Kidney (tissue), 14 donors: ENCODE measurements around the gene CIBAR2. TPM values are rescaled to one million over a fixed set of nuclear protein-coding genes. Genes with fewer than 3 reads are reported as not detected.

Experiments
- DNase-seq, 5 donors: peaks; one replicate each; pipeline ENCODE4 v3.0.0-alpha.2; 2013 to 2020
- FAIRE-seq: peaks from 2 replicates; lab custom pipeline; 2012; peaks lifted over from hg19 to GRCh38; lab: Jason Lieb, UNC
- H3K27ac ChIP-seq, 2 donors: one replicate each; pipeline ENCODE4 v1.7.0; 2013; ENCODE audit warnings: low read depth in 2 of 2, low read length in 2 of 2, inconsistent platforms in 1 of 2
- H3K27me3 ChIP-seq: one replicate; pipeline ENCODE4 v1.7.1; 2013; ENCODE audit warnings: low read length, inconsistent platforms; ENCODE audit not compliant: control insufficient read depth, insufficient read depth
- H3K36me3 ChIP-seq, 3 donors: one replicate each; pipeline versions ENCODE4 v1.7.0 to v1.7.1; 2013; ENCODE audit warnings: low read length in 3 of 3, control low read depth in 1 of 3, inconsistent platforms in 1 of 3; ENCODE audit not compliant: insufficient read depth in 3 of 3, control insufficient read depth in 2 of 3
- H3K4me1 ChIP-seq, 3 donors: one replicate each; pipeline versions ENCODE4 v1.7.0 to v1.7.1; 2013; ENCODE audit warnings: low read length in 3 of 3, inconsistent platforms in 1 of 3, low read depth in 1 of 3; ENCODE audit not compliant: control insufficient read depth in 2 of 3, insufficient read depth in 2 of 3
- H3K4me3 ChIP-seq, 3 donors: one replicate each; pipeline versions ENCODE4 v1.7.0 to v1.8.1; 2013; ENCODE audit warnings: low read length in 3 of 3, control low read depth in 1 of 3, inconsistent platforms in 1 of 3
- H3K9ac ChIP-seq, 3 donors: one replicate each; pipeline versions ENCODE4 v1.7.0 to v1.7.1; 2013; ENCODE audit warnings: low read length in 3 of 3, control low read depth in 1 of 3, inconsistent platforms in 1 of 3
- H3K9me3 ChIP-seq, 3 donors: one replicate each; pipeline versions ENCODE4 v1.7.0 to v1.7.1; 2013; ENCODE audit warnings: low read length in 3 of 3, control low read depth in 1 of 3, inconsistent platforms in 1 of 3; ENCODE audit not compliant: control insufficient read depth in 2 of 3, insufficient read depth in 1 of 3
- intact Hi-C: fragments of 100-400 bp; cut with DNase I; formaldehyde crosslinking; loops from one replicate; pipeline ENCODE4 v1.11.1; 2022
- polyA plus RNA-seq: library from polyadenylated mRNA; stranded (reverse); fragments of 350-450 nt; fragmentation: Illumina TruSeq; extraction: RNeasy Lipid Tissue Mini Kit (QIAGEN cat#74804); gene quantifications from one replicate; pipeline ENCODE4 v1.2.3, GENCODE V29; 2014; ENCODE audit warnings: low read depth, low replicate concordance; ENCODE audit not compliant: insufficient read depth
- total RNA-seq: library from RNA; stranded (reverse); fragmentation: NEBNext Ultra II Directional; extraction: Animal tissue kit (Norgen Biotek cat#: 25700); gene quantifications from one replicate; pipeline ENCODE4 v1.2.1, GENCODE V29; 2021
- TF ChIP-seq, protein P1 (sequence below): IDR thresholded peaks from 3 replicates; pipeline ENCODE4 v1.5.1; 2012; ENCODE audit warnings: mild to moderate bottlenecking, moderate library complexity, borderline replicate concordance; ENCODE audit not compliant: insufficient read depth; ENCODE audit errors: extremely low read depth
- donor health status: control.
- donor health status: control.
- donor health status: control.
- donor health status: control.
- donor health status: control.
- donor health status: DM: yes; HTN: yes; CAD: no.
- donor health status: Normal renal cell carcinoma (clear cell type).

CIBAR2 gene
- total and polyA plus RNA-seq, 2 donors from 2014 or later, result 1.6 TPM; not detected in 1

DNA sequence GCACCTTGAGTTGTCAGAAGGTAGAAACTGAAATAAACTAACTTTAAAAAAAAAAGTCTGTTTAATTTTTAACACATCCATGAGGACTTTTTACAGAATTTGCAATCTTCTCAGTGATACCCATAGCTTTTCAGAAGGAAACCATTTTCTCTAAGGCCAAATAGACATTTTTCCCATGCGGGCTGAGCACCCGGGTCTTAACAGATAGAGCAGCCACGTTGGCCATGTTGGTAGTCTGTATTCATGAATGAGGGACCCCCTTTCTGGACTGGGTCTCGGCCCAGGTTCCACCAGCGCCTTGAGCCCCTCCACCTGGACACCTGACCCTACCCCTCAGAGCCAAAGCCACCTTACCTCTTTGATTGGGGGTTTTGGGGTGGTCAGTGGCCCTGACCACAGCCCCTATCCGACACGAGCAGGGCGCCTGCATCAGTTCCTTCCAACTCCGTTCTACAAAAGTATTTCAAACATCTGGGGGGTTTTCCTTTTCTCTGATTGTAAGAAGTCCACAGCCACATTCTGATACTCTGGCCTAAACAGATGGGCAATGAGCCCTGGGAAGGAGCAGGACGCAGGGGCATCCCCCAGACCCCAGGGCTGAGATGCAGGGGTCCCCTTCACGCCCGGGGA is 18.0 kb downstream of the CIBAR2 start:
- peaks cover 0 to 2% (median 0%) of the 10 kb centered on the region in 3 donors for H3K4me1 ChIP-seq
- no peak overlapping the region for H3K27ac ChIP-seq
- TF ChIP-seq, protein P1, sequence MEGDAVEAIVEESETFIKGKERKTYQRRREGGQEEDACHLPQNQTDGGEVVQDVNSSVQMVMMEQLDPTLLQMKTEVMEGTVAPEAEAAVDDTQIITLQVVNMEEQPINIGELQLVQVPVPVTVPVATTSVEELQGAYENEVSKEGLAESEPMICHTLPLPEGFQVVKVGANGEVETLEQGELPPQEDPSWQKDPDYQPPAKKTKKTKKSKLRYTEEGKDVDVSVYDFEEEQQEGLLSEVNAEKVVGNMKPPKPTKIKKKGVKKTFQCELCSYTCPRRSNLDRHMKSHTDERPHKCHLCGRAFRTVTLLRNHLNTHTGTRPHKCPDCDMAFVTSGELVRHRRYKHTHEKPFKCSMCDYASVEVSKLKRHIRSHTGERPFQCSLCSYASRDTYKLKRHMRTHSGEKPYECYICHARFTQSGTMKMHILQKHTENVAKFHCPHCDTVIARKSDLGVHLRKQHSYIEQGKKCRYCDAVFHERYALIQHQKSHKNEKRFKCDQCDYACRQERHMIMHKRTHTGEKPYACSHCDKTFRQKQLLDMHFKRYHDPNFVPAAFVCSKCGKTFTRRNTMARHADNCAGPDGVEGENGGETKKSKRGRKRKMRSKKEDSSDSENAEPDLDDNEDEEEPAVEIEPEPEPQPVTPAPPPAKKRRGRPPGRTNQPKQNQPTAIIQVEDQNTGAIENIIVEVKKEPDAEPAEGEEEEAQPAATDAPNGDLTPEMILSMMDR, result no peak
- FAIRE-seq, result no peak
- no peaks in the 10 kb centered on the region for H3K27me3 ChIP-seq
- DNase-seq, result no peak
- no peak overlapping the region for H3K4me3 ChIP-seq
- intact Hi-C loops, result no loop called here
- H3K9me3 ChIP-seq, result no peaks in the 10 kb centered on the region
- no peak overlapping the region for H3K9ac ChIP-seq
- H3K36me3 ChIP-seq, result no peaks in the 10 kb centered on the region

DNA sequence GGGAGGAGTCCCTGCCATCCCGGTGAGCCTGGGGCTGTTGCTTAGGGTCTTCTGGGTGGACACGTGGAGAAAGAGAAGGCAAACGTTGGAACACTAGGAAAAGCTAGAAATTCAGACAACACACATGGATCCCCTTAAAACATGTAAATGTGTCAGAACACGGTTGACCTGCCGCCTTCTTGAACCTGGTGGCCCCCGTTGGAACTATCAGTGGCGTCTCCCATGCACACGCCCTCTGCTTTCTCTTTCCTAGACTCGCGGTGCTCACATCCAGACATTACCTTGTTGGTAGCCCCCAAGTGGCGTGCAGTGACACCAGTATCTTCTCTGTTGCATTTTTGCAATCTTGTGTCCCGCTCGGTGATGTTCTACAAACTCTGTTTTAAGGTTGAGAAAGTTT is 18.6 kb downstream of the CIBAR2 start:
- no peak for FAIRE-seq
- DNase-seq, result no peak

DNA sequence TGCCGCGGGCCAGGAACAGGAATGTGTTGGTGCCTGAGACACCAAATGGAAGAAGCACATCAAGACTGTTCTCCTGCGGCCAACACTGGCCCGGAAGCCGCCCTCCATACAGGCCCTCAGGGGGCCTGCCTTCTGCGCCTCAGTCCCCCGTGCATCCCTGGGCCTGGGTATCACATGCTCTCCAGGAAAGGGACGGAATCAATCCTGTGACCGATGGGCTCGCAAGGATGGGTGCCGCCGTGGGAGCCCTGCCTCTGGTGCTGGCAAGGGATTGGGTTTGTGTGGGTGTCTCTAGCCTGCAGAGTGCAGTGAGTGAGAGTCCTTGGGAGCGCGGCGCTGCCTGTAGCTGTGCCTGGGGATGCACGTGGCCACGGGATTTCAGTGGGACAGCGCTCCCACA is 19.4 kb downstream of the CIBAR2 start:
- no peaks in the 10 kb centered on the region for H3K9me3 ChIP-seq
- intact Hi-C loops, result no loop called here
- H3K9ac ChIP-seq, result no peak overlapping the region
- TF ChIP-seq, protein P1, result no peak
- DNase-seq, result no peak
- H3K27me3 ChIP-seq, result no peaks in the 10 kb centered on the region
- H3K4me3 ChIP-seq, result no peak overlapping the region
- H3K4me1 ChIP-seq, result peaks cover 0 to 2% (median 0%) of the 10 kb centered on the region in 3 donors
- FAIRE-seq, result no peak
- no peak overlapping the region for H3K27ac ChIP-seq
- H3K36me3 ChIP-seq, result no peaks in the 10 kb centered on the region

More for the DNA sequence above, 18.6 kb downstream of the CIBAR2 start:
- Histone ChIP-seq H3K36me3 (no peaks in the 10 kb centered on the region), H3K9ac (no peak overlapping the region), H3K9me3 (no peaks in the 10 kb centered on the region), H3K27ac (no peak overlapping the region), H3K4me1 (peaks cover 0 to 2% (median 0%) of the 10 kb centered on the region in 3 donors), H3K27me3 (no peaks in the 10 kb centered on the region), H3K4me3 (no peak overlapping the region)
- intact Hi-C loops, result no loop called here
- TF ChIP-seq, protein P1, result no peak

DNA sequence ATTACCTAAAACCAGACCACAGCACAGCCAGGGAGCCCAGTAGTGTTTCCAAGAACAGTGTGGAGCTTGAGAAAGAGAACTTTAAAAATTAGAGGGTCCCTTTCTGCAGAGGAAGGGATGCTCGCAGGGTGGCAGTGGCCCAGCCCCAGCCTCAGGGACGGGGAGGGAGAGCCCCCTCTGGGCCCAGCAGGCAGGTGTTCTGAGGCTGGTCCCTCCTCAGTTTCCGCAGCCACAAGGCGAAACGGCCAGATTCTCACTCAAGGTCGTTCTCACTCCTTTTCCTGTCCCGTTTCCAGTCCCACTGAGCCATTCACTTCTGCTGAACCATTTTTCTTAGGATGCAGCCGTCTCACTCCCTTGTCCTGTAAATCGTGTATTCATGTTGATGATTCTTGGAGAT is 20.0 kb downstream of the CIBAR2 start:
- no peak for DNase-seq
- Histone ChIP-seq H3K27me3 (no peaks in the 10 kb centered on the region), H3K9ac (no peak overlapping the region), H3K4me1 (peaks cover 0 to 2% (median 0%) of the 10 kb centered on the region in 3 donors), H3K9me3 (no peaks in the 10 kb centered on the region), H3K4me3 (no peak overlapping the region), H3K27ac (no peak overlapping the region), H3K36me3 (no peaks in the 10 kb centered on the region)
- FAIRE-seq, result no peak
- intact Hi-C loops, result no loop called here
- TF ChIP-seq, protein P1, result no peak
